SW480 (cell line): Measurements from ENCODE around the gene LRRC1.

ENCODE experiments used
- DNase-seq: peaks from one replicate; pipeline ENCODE4 v3.0.0-alpha.2; 2016; ENCODE audit warnings: low spot score

The LRRC1 gene

GRCh38 chr6:53888931-53889330, 94.1 kb downstream of the LRRC1 start:
- no peak for DNase-seq

GRCh38 chr6:53889365-53889764, 94.6 kb downstream of the LRRC1 start:
- DNase-seq: no peak

- no peak for DNase-seq
These were observed 97.9 kb downstream of the LRRC1 start for GRCh38 chr6:53892707-53893106.

DNA sequence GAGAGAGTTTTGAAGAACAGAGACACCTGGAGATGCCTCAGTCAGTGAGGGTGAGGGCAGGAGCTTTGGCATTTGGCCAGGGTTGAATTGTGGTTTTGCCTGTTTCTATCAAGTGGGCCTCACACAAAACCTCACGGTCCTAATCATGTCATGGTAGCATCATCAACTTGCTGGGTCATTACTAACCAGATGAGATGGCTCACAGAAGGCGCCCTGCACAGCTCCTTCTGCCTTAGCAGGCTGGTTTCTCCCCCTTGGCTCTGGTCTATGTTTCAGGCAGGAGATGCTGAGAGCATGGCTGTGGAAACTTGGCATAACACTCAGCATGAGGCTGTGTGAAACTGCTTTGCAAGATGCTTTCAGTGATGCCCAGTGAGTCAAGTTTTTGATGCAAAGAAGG, 99.3 kb downstream of the LRRC1 start:
- DNase-seq: peak; percentile 18

DNA sequence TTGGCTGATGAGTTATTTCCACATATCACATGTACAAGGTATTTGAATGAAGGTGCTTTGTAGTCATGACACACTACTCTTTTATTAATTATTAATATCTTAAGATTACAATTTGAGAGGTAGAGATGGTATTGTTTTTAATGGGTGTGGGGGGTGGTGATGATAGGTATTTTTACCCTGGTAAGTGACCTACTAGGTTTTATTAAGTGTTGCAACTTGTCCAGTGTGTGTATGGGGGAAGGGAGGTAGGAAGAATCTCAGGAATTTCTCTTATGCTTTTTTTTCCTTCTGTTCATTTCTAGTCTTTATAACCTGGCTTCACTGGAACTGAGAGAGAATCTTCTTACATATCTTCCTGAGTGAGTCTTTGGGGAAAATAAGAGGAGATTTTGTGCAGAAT, 101.4 kb downstream of the LRRC1 start:
- no peak for DNase-seq

GRCh38 chr6:53898026-53898795, 103.4 kb downstream of the LRRC1 start:
- DNase-seq: no peak

DNA sequence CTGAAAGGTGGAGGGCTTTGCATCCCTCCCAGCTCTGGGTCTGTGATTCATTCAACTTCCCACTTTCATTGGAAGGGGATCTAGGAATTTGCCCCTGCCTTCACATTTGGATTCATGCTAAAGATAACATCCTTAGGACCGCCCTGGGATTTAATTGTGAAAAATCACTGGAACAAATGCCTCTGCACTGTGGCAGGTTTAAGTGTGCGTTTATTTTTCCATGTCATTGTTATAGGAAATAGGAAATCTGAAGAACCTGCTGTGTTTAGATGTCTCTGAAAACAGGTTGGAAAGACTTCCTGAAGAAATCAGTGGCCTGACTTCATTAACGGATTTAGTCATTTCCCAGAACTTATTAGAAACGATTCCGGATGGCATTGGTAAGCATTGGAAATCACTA, 104.7 kb downstream of the LRRC1 start:
- no peak for DNase-seq

DNA sequence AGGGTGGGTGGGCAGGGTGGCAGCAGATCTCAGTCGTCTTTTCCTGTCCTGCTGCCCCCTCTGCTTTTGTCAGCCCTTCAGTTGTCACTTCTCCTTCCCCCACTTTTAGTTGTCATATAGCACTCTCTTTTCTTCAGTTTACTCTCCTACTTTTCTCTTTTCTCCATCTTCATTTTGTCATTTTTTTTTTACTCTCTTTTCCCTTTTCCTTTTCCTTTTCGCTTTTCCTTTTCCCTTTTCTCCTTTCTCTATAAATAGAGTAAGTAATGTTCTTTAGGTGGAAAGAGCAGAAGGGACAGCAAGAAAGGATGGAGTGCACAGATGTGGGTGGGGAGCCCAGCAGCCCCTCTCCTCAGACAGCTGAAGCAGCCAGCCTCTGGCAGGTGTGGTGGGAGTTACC, 108.6 kb downstream of the LRRC1 start:
- no peak for DNase-seq

DNA sequence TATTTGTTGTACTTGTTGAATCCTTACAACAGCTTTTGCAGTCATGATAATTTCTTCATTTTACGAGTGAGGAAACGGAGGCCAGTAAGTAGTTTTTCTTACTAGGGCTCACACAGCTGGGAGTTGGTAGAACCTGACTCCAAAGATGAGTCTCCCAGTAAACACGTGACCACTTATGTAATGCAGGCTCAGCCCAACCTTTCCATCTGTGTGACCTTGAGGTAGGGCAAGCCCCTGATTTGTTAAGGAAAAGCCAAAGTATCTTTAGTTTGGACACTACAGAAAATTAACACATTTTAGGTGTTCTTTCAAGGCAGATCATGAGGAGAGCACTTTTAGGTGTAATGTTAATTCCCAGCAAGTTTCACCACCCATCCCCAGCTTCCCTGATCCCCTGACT, 111.3 kb downstream of the LRRC1 start:
- DNase-seq: no peak

GRCh38 chr6:53906842-53907241, 112.0 kb downstream of the LRRC1 start:
- DNase-seq: no peak

DNA sequence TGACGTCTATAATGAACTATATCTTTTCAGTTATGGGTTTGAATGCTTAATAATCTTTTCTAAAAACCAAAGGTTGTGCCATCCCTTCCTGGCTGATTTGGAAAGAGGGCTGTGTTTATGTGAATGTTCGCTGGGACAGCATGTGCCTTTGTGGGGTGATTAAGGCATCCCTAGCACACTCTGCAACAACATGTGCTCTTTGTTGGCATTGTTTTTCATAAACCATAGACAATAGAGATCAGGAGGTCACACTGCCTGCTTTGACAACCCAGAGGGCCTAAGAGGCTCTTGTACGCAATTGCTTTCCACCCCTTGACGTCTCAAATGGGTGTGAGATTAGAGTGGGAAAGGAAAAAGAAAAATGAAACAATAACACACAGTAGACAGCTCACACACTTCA, 116.0 kb downstream of the LRRC1 start:
- DNase-seq: no peak

- no peak for DNase-seq
These were observed 117.9 kb downstream of the LRRC1 start for GRCh38 chr6:53912661-53913060.

DNA sequence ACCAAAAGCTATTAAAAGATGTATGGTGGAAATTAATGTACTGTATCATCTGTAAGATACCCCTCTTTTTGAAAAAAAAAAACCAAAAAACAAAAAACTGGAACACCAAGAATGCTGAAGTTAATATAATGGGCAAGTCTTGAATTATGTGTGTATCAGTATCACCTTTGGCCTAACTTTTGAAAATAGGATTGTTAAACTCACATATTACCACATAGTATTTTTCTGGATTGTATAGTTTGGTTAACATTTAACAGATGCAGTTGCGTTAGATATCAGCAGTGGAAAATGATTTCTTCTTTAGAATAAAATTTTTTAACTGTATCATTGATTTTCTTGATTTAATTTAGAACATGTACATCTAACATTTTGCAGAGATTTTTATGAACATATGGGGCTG, 118.5 kb downstream of the LRRC1 start:
- no peak for DNase-seq

DNA sequence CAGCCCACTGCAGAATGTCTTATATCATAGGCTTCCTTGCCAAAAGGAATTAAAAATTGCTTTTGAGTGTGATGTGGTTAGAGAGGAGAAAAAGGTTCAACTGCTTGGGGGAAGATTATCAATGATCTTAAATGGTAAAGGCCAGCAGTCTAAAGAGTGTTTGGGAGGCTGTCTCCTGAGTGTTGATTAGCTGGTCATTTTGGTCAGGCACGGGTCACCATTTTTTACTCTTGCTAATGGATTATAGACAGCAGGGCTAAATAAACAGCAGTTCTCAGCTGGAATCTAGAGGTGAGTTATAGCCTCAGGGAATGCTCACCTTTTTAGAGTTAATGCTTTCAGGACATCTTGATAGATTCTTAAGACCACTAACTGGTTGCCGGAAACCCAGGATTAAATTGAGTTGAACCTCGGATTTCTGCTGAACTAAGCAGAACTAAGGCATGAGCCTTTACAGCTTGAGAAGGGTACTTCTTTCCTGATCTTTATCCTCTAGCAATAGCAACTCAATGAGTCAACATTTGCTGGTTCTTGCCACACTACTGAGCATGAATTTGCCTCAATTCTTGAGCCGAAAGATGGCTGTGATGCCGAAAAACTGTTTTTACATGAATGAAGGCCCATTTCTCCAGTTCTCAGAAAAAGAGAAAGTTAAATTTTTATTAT, 120.4 kb downstream of the LRRC1 start:
- no peak for DNase-seq

GRCh38 chr6:53916804-53917463, 122.1 kb downstream of the LRRC1 start:
- DNase-seq: no peak

DNA sequence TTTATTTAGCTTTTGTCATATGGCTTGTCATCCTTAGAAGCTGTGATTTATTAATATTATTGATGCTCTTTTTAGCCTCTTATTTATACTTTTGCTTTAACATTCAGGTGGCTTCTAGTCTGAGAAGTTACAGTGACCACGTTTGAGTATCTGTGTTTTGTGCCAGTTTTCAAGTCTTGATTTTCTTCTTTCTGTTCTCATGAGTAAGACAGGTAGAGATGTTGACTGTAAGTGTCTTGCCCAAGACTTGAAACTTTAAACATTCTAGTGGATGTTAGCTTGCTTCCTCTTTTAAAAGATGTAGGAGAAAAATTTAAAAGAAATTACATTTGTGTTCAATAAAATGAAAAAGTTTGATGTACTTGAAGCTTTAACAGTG, 122.6 kb downstream of the LRRC1 start:
- DNase-seq: no peak

DNA sequence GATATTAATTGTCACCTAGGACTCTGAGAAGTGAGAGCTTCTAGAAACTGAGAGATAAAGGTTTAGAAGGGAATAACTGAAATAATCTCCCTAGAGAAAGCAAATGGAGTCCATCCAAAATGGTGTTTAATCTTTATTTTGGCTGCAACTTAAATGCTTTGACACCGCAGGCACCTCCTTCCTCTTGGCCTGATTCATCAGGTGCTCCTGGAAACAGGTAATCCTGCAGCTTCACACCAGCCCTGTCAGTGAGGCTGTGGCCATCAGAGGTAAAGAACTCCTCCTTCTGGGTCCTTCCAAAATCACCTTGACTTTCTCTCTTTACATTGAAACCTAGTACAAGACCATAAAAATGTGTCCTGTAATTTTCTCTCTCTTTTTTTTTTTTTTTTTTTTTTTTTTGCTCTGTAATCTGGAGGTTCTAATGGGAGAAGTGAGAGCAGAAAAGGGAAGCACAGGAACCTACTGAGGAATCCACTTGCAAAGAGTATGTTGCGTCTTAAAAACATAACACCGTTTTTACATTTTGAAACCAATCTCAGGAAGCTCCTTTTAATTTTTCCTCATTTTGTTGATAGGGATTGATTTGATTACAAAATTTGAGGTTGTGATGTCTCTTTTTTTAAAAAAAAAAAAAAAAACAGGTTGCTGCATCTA, 124.2 kb downstream of the LRRC1 start:
- no peak for DNase-seq

- no peak for DNase-seq
These were observed 125.1 kb downstream of the LRRC1 start for GRCh38 chr6:53919881-53920360.

DNA sequence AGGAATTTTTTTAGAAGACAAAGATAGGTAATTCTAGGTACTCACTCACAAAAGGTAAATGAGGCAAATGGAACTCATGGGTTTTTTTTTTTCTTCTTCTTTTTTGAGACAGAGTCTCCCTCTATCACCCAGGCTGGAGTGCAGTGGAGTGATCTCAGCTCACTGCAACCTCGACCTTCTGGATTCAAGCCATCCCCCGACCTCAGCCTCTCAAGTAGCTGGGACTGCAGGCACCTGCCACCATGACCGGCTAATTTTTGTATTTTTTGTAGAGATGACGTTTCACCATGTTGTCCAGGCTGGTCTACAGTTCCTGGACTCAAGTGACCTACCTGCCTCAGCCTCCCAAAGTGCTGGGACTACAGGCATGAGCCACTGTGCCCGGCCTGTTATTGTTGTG, 126.1 kb downstream of the LRRC1 start:
- DNase-seq: no peak

DNA sequence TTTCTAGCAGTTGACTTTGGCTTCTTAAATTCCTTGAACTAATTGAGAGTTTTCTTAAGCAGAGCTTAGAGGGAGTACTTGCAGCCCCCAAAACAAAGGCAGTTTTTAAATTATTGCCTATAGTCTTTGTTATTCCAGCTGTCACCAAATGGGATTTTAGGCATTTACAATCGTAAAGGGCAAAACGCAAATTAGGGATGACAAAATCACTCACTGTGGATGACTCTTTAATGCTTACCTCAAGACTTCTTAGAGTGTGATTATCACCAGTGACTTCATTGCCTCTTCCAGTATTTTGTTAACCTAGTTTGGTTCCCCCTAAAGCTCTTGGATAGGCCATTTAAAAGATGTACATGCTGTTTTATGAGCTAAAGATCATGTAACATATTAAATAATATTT, 126.8 kb downstream of the LRRC1 start:
- DNase-seq: no peak

DNA sequence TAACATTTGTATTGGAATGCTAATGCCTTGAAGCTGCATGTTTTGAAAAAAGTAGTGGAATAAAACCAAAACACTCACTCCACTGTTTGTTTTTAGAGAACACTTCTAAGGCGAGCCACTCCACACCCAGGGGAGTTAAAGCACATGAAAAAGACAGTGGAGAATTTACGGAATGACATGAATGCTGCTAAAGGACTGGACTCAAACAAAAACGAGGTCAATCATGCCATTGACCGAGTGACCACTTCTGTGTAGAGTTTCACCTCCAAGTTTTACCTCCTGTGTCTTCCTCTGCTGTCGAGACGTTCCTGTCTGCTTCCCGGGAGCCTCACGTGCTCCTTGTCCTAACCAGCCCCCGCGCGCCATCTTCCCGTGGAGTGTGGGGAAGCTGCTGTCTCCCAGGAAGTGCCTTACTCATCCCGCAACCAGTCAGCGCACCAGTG, 127.8 kb downstream of the LRRC1 start:
- no peak for DNase-seq

DNA sequence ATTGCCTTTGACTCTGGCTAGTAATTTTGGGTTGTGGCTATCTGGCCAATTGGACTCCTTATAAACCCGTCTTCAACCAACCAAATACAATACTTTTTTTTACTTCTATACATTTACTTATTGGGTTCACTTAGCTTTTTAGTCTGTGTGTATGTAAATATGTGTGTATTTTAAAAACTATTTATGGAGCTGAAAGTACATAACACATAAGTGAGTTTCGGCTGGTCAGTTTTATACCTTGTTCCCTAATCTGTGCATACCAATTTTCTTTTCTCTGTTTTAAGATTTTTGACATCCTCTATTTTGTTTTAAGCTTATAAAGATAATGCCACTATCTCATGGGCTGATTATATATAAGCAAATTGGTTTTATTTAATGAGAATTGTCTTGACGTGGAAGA, 129.5 kb downstream of the LRRC1 start:
- no peak for DNase-seq
